Medulla oblongata (tissue), 1 donor: ENCODE measurements around the gene PCLO.
"Not testable (repeated sequence)": the region's sequence is repeated elsewhere in the genome, so short reads cannot be mapped to it uniquely, and the experiment has no call there.

Experiments used
- DNase-seq: peaks from one replicate; pipeline ENCODE4 v3.0.0-alpha.2; 2015; ENCODE audit errors: extremely low spot score

Gene PCLO

DNA sequence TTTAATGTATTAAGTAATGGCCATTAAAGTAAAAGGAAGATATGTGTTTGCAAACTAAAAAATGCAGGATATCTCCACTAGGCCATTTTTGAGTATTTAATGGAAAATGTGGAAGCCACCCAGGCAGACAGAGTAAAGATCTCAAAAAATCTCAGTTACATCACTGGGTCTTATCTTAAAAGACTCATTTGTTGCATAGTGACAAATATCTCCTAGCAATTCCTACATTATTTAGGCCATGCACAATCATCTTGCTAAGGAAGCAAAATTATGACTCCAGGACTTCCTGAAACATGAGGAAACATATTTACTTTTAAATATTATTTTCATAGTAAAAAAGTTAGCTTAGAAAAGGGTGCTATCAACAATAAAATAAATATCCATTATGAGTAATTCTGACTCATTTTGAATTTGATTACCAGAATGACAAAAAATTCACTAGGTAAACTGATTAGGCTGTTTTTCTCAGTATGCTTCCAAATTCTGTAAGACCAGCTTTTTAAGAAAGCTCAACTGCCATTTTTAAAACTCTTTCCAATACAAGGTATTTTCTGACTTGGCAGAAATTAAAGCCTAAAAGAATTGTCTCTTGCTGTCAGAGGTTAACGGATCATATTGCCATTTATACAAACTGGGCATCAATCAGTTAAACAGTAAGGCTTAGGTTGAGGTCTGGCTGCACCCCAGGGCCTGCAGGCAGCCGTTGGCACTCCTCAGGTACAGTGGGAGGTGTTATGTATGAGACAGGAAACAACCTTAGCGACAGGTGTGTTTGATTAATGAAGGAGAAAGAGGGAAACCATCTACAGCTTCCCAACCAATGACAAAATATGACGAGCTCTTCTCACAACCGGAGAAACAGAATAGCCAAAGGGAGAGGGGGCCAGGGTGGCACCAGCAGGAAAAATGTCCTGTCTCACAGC lies 31.8 kb downstream of the PCLO start:
- DNase-seq = no peak

DNA sequence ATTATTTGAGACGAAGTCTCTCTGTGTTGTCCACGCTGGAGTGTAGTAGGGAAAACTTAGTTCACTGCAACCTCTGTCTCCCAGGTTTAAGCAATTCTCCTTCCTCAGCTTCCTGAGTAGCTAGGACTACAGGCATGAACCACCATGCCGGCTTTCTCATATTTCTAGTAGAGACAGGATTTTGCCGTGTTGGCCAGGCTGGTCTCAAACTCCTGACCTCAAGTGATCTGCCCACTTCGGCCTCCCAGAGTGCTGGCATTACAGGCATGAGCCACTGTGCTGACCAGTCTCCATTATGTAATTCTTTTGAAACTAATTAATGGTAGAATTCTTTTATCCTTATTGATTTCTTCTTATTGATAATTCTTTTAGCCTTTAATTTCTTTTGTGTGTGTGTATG lies 32.5 kb downstream of the PCLO start:
- no peak for DNase-seq

DNA sequence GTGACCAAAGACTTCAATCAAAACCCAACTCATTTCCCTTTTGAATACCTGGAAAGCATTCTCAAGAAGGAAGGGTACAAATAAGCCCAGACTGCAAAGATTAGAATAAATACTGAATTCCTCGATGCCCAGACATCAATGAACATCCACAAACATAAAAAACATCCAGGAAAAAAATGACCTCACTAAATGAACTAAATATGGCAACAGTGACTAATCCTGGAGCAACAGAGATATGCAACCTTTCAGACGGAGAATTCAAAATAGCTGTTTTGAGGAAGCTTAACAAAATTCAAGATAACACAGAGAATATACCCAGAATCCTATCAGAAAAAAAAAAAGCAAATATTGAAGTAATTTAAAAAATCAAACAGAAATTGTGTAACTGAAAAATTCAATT lies 43.2 kb downstream of the PCLO start:
- no peak for DNase-seq

DNA sequence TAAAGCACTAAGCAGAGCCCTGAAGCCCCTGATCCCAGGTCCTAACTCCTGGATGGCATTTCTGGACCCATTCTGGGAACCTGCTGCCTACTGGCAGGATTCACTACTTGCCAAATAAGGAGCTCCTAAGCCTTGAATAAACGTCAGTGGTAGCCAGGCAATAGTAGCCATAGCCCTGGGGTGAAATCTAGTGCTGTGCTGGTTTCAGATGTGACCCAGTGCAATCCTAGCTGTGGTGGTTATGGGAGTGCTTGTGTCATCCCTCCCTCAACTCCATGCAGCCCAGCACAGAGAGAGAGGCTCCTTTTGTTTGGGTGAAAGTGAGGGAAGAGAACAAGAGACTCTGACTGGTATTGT lies 43.7 kb downstream of the PCLO start:
- DNase-seq = no peak

DNA sequence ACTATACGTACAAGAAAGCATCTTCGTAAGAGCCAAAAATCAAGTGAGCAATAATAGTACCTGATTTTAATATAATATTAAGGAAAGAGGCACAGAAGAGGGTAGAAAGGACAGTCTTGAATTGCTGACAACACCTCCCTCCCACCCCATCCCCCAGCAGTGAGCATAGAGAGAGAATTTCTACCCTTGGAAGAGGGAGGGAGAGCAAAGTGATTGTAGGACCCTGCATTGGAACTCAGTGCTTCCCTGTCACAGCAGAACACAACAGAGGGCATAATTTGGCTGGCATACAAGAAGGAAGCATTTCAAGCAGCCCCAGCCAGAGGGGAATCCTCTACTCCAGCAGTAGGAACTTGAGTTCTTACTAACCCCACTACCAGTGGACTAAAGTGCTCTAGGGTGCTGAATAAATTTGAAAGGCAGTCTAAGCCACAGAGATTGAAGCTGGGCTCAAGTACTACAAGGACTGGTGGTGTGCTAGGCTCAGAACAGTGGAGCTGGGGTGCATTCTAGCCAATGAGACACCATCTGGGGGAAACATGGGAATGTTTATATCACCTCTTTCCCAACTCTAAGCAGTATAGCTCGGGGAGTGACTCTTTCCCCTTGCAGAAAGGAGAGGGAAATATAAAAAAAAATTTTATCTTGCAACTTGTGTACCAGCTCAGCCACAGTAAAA lies 44.2 kb downstream of the PCLO start:
- DNase-seq = no peak

DNA sequence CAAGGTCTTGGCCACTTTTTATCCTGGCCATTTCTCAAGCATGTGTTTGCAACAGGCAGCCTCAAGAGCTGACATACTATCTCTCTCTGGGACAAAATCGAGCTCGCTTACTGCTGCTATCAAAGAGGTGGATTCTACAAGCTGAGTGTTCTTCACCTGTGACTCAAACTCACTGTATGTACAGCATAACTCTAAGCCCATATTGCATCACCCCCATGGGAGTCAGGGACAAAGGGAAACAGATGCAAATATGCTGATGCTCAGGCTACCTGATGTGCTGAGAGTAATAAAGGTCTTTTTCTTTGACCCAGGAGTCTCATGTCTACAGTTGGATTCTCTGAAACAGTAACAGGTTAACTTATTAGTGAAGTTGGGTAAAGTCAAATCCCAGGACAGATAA lies 45.2 kb downstream of the PCLO start:
- no peak for DNase-seq

DNA sequence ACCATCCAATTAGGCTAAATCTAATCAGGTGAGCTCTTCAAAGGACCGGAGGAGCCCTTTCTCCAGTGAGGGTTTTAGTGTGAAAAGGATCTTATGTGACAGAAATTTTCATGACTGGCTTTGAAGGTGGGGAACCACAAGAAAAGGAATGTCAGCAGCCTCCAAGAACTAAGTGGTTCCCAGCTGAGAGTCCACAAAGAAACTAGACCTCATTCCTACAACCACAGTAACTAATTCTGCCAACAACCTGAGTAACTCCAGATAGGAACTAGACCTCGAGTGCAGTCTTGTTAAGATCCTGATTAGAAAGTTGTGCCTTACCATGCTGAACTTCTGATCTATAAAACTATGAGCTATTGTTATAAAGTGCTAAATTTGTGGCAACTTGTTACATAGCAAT lies 51.3 kb downstream of the PCLO start:
- no peak for DNase-seq

DNA sequence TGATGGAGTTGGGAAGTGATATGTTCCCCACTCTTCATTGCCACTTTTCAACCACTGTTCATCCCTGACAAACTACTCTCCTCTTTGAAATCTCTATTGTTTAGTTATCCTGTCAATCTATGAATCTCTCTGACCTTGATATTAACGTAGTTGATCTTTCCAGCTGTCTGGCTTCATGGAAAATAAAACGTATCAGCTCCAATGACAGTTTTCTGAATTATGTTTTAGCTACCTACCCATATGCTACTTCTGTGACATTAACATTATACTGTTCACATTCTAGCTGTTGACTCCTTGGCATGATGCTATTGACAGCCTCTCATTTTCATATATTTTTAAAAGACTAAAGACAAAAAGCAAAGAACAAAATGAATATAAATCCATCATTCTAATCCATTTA lies 53.3 kb downstream of the PCLO start:
- DNase-seq = no peak

DNA sequence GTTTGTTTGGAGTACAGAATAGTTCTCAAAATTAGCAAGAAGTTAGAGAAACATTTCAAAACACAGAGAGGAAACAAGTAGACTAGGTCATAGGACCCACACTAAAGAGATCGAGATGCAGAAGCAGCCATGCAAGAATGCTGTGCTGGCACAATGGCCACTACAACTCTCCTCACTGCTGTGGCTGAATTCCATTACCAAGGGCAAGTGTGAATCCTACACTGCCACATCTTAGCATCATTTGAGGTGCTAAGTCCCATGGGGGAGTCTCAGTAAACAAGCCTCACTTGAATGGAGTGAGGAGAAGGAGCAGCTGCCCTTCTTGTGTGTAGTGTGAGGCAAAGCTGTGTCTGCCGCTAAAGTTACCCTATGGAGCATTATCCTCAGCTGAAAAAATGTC lies 56.7 kb downstream of the PCLO start:
- DNase-seq = peak; percentile 7

DNA sequence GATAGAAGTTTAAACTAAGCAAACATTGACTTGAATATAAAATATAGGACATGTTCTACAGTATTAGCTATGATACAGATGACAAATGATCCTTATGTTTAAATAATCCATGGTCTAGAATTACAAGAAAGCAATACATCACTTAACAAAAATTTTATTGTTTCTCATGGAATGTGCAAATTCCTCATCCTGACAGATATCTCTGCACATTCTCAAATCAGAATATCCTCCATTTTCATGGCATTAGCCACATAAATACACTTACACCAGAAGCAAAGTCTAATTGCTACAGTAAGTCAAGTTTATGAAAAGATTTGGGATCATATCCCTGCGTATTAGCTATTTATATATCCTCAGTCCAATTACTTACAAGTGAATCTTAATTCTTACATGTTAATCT lies 57.6 kb downstream of the PCLO start:
- no peak for DNase-seq

DNA sequence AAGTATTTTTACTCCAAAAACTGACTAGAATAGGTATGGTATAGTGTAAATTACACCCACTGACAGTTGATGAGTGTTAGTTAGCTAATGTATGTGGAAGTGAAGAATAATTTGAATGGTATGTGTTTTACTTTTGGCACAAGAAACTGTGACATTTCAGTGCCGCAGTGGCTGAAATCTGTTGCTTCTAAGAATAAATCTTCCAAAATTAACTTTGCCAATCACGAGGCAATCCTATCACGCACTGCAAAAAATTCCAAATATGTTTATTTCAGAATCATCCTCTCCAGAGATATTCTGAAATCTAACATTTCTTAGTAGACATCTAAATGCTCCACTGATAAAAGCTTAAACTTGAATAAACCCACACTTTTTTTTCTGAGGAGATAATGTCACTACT lies 61.2 kb downstream of the PCLO start:
- DNase-seq = no peak

DNA sequence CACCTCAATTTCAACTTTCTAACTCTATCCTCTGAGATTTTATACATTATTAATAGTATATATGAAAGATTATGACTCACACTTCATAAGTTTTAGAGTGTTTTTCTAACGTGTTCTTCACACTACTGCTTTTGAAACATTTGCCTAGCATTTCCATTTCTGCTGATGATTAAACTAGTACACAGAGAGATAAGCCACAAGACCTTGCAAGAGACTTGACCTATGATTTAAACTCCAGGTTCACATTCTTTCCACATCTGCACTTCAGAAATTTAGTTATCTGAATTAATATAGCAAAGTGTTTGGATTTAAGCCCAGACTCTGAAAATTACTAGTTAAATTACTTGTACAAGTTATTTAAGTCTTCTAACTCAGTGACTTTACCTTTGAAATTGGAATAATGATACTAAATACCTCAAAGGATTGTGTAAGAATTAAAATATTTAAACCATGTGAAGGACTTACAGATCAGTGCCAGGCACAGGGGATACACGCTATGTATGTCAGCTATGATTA lies 66.6 kb downstream of the PCLO start:
- DNase-seq = no peak

DNA sequence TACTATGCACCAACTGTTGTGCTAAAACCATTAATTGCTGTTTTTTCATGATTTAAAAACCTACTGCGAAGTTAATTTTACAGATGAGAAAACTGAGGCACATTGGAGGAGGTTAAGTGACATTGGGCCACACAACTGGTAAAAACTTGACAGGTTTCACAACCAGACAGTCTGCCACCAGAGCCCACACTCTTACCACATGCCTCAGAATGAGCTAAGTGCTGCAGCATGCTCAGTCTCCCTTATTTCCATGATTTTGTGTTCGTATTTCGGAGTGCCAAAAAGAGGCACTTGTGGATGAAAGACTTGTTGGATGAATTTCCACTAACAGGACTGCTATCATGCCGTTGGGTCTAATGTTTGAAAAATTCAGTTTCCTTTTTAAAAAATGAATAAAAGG lies 77.4 kb downstream of the PCLO start:
- no peak for DNase-seq

DNA sequence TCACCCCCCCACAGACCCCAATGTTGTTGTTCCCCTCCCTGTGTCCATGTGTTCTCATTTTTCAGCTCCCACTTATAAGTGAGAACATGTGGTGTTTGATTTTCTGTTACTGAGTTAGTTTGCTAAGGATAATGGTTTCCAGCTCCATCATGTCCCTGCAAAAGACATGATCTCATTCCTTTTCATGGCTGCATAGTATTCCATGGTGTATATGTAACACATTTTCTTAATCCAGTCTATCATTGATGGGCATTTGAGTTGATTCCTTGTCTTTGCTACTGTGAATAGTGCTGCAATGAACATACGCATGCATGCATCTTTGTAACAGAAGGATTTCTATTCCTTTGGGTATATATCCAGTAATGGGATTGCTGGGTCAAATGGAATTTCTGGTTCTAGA lies 82.8 kb downstream of the PCLO start:
- not testable (repeated sequence) for DNase-seq

DNA sequence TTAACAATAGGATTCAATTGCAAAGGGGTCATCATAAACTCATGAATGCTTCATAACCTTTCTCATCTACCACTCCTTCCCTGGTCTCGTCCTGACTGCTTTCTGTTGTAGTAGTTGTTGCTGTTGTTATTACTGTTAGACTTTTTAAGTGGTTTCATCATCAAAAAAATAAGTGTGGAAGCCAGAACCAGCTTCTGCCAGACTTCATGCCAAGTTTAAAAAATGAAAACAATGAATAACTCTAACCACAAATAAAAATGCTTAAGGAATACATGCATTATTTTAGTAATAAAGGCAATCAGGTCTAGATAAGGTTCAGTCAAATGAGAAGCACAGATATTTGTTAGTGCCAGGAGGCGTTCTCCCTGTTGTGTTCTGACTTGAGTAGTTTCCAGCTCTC lies 85.4 kb downstream of the PCLO start:
- no peak for DNase-seq

DNA sequence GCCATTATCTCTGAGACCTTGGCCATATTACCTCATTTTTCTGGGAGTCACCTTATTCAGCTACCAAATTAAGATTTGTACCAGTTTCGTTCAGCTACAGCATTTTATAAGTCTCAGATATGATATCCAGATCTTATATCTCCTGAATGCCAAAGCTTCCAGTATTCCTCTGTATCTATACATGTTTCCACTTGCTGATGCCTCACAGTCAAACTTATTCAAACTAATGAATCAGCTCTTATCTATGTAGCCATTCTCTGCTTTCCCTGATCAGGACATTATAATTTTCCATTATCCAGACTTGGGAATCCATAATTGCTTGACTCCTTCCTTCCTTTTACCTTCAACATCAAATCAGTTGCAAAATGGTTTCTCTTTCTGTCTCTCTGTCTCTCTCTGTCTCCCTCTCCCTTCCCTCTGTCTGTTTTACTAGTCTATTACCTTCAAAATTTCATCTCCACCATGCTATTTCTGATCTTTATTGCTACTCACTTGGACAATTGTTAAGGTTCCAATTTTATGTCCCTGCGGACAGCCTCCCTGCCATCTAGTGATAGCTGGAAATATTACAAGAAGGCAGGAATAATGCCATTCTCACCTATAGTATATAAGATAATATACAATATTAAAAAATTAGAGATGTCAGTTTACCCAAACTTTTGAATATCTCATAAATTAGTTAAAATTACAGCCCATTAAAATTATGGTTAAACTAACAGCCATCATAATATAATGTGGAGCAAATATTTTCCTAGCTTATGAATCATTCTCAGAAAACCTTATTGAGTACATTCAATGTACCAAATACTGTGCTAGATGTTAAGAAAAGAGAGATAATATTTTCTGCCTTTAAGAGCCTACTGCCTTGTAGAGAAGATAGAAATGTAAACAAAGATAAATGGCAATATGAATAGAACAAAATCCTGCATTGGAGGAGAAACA lies 89.8 kb downstream of the PCLO start:
- no peak for DNase-seq

DNA sequence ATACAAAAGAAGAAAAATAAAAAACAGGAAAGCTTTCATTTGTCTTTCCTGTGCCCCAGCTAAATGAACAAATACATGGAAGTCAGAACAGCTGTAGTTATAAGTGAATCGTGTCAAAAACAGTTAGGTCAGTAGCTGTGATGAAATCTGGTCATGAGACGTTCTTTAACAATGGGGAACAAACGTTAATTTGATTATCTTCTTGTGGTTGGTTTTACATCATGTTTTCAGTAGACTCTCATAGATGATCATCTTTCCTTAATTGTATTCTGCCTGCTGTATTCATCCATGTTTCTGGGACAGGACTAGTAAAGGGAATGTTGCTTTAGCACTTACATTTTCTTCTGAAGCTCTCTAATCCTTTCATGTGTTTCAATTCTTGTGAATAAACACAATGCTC lies 97.0 kb downstream of the PCLO start:
- no peak for DNase-seq

DNA sequence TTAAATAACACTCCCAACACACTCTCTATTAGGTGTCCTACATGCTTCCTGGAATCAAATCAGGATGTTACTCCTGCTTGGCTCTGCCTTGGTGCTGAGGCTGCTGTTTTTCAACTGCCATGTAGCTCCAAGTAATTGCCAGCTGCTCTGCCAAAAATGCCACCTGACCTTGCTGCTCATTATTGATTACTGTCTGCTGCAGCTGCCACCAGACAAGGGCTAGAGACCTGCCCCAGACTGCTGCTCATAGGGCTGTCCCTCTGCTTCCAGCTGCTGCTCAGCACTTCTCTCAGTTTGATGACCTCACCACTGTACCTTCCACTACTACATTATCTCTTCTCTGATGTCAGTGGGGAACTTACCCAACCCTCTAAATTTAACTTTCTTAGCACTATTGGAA lies 102.5 kb downstream of the PCLO start:
- peak; percentile 24 for DNase-seq

DNA sequence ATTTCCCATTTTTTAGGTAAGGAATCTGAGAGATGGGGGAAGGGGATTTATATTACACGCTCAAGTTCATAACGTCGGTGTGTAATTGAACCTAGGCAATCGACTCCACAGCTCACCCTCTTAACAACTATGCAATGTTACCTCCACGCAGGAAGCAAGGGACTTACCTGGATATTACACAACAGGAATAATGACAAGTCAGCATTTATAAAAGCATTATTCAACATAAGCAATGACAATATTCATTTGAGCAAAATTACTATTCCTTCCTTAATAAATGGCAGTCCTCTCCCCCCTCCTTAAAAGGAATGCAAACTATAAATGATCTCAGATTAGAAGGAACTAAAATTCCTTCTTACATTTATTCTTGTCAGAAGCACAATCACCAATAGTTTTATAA lies 104.0 kb downstream of the PCLO start:
- no peak for DNase-seq

DNA sequence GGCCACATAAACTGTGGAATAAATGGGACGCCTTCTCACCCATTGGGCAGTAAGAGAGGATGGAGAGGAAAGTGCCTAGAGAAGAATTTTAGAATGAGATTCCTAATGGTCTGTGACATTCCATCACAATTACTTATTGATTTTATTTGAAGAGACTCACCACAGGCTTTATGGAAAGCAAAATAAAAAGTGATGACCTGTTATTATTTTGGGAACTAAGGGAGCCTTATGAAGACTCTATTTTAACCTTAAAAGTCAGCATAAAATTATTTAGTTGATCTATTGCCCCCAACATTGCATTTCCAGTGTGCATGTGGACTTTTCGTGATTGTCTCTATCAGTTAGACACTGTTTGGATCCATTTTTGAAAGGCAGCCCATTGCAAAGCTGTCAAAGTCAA lies 107.5 kb downstream of the PCLO start:
- DNase-seq = no peak

DNA sequence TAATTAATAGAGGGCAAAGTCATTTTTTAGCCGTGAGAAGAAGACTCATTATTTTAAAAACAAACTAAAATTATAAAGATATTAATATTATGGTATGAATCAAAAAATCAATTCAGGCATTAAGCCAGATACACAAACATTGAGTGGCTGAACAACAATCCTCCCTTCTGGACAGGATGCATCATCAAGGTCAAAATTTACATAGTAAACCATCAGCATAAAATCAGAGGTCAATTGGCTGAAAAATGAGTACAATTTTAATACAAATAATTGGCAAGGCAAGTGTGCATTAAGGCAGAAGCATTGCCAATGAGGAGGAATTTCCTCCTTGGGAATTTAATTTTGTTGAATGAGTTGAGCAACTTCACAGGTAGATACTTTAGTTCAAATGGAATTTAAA lies 108.2 kb downstream of the PCLO start:
- no peak for DNase-seq

DNA sequence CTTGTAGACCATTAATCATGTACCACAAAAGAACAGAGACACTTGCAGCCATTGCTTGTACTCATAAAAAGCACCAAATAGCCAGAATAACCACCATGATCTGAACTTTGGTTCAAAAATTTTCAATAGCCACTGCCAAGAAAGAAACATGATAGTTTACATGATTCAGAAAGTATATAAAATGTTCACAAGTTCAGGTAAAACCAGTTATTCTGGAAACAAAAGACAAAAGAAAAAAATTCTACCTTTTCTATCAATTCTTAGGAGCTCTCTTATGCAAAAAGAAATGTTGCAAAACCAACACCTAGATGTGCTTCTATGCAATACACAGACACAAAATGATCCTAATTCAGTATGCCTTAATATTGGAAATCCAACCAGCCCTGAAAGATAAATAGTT lies 108.7 kb downstream of the PCLO start:
- DNase-seq = no peak
